ENCODE data around the gene SLC6A18. TPM values are rescaled to one million over a fixed set of nuclear protein-coding genes. Genes with fewer than 3 reads are reported as not detected.

SLC6A18 gene
- total and polyA plus RNA-seq, 2 donors from 2014 or later: 1.5 TPM; not detected in 1

GRCh38 chr5:1195439-1195838, 29.7 kb upstream of the SLC6A18 start:
- intact Hi-C loops (cut with DNase I): no loop called here
- no peaks in the 10 kb centered on the region for H3K9me3 ChIP-seq (ENCODE audit: control insufficient read depth in 2 of 3, insufficient read depth in 1 of 3, low read length in 3 of 3)
- H3K27me3 ChIP-seq (ENCODE audit: control insufficient read depth, insufficient read depth, low read length): peaks cover 2% of the 10 kb centered on the region
- FAIRE-seq: no peak
- TF ChIP-seq, protein P1, sequence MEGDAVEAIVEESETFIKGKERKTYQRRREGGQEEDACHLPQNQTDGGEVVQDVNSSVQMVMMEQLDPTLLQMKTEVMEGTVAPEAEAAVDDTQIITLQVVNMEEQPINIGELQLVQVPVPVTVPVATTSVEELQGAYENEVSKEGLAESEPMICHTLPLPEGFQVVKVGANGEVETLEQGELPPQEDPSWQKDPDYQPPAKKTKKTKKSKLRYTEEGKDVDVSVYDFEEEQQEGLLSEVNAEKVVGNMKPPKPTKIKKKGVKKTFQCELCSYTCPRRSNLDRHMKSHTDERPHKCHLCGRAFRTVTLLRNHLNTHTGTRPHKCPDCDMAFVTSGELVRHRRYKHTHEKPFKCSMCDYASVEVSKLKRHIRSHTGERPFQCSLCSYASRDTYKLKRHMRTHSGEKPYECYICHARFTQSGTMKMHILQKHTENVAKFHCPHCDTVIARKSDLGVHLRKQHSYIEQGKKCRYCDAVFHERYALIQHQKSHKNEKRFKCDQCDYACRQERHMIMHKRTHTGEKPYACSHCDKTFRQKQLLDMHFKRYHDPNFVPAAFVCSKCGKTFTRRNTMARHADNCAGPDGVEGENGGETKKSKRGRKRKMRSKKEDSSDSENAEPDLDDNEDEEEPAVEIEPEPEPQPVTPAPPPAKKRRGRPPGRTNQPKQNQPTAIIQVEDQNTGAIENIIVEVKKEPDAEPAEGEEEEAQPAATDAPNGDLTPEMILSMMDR (IDR thresholded peaks at IDR 0.05; ENCODE audit: borderline replicate concordance, extremely low read depth, insufficient read depth): no peak
- H3K36me3 ChIP-seq (ENCODE audit: control insufficient read depth in 2 of 3, insufficient read depth in 3 of 3, low read length in 3 of 3): no peaks in the 10 kb centered on the region
- H3K27ac ChIP-seq (ENCODE audit: low read depth in 2 of 2, low read length in 2 of 2): no peak overlapping the region
- peak in 1 of 5 donors; percentile 42 for DNase-seq
- H3K4me1 ChIP-seq (ENCODE audit: control insufficient read depth in 2 of 3, insufficient read depth in 2 of 3, low read depth in 1 of 3, low read length in 3 of 3): no peaks in the 10 kb centered on the region
- no peak overlapping the region for H3K4me3 ChIP-seq (ENCODE audit: low read length in 3 of 3)
- H3K9ac ChIP-seq (ENCODE audit: low read length in 3 of 3): no peak overlapping the region

DNA sequence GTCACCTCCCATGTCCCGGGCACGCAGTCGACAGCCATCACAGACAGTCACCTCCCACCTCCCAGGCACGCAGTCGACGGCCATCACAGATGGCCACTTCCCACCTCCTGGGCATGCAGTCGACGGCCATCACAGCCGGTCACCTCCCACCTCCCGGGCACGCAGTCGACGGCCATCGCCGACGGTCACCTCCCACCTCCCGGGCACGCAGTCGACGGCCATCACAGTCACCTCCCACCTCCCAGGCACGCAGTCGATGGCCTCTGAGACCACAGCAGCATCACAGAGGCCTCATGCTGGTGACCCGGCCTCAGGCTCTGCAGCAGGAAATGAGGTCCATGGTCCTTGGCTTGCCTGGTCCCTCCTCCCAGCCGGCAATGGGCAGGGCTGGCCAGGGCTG, 29.3 kb upstream of the SLC6A18 start:
- DNase-seq (peak in 1 of 5 donors; percentile 42), FAIRE-seq (no peak)
- no peak overlapping the region for H3K27ac ChIP-seq (ENCODE audit: low read depth in 2 of 2, low read length in 2 of 2)
- no peaks in the 10 kb centered on the region for H3K4me1 ChIP-seq (ENCODE audit: control insufficient read depth in 2 of 3, insufficient read depth in 2 of 3, low read depth in 1 of 3, low read length in 3 of 3)
- intact Hi-C loops (cut with DNase I): no loop called here
- no peak overlapping the region for H3K9ac ChIP-seq (ENCODE audit: low read length in 3 of 3)
- no peak overlapping the region for H3K4me3 ChIP-seq (ENCODE audit: low read length in 3 of 3)
- H3K27me3 ChIP-seq (ENCODE audit: control insufficient read depth, insufficient read depth, low read length): peaks cover 2% of the 10 kb centered on the region
- TF ChIP-seq, protein P1 (IDR thresholded peaks at IDR 0.05; ENCODE audit: borderline replicate concordance, extremely low read depth, insufficient read depth): no peak
- no peaks in the 10 kb centered on the region for H3K36me3 ChIP-seq (ENCODE audit: control insufficient read depth in 2 of 3, insufficient read depth in 3 of 3, low read length in 3 of 3)
- no peaks in the 10 kb centered on the region for H3K9me3 ChIP-seq (ENCODE audit: control insufficient read depth in 2 of 3, insufficient read depth in 1 of 3, low read length in 3 of 3)

DNA sequence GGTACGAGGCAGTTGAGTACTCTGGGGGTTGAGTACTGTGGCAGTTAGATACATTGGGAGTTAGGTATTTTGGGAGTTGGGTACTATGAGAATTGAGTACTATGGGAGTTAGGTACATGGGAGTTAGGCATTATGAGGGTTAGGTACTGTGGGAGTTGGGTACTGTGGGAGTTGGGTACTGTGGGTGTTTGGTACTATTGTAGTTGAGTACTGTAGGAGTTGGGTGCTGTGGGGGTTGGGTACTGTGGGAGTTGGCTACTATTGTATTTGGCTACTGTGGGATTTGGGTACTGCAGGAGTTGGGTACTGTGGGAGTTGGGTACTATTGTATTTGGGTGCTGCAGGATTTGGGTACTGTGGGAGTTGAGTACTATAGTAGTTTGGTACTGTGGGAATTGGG, 28.6 kb upstream of the SLC6A18 start:
- no peak overlapping the region for H3K4me3 ChIP-seq (ENCODE audit: low read length in 3 of 3)
- FAIRE-seq: no peak
- no peak overlapping the region for H3K27ac ChIP-seq (ENCODE audit: low read depth in 2 of 2, low read length in 2 of 2)
- intact Hi-C loops (cut with DNase I): no loop called here
- TF ChIP-seq, protein P1 (IDR thresholded peaks at IDR 0.05; ENCODE audit: borderline replicate concordance, extremely low read depth, insufficient read depth): no peak
- no peak overlapping the region for H3K9ac ChIP-seq (ENCODE audit: low read length in 3 of 3)
- H3K27me3 ChIP-seq (ENCODE audit: control insufficient read depth, insufficient read depth, low read length): peaks cover 2% of the 10 kb centered on the region
- no peaks in the 10 kb centered on the region for H3K4me1 ChIP-seq (ENCODE audit: control insufficient read depth in 2 of 3, insufficient read depth in 2 of 3, low read depth in 1 of 3, low read length in 3 of 3)
- DNase-seq: no peak
- H3K9me3 ChIP-seq (ENCODE audit: control insufficient read depth in 2 of 3, insufficient read depth in 1 of 3, low read length in 3 of 3): no peaks in the 10 kb centered on the region
- no peaks in the 10 kb centered on the region for H3K36me3 ChIP-seq (ENCODE audit: control insufficient read depth in 2 of 3, insufficient read depth in 3 of 3, low read length in 3 of 3)

All from kidney (tissue), 14 donors.